Activated CD8-positive, alpha-beta T cell treated with anti-CD3 and anti-CD28 coated beads for 36 hours (primary cell): ENCODE measurements around the gene RAI1. TPM values are rescaled to one million over a fixed set of nuclear protein-coding genes. Genes with fewer than 3 reads are reported as not detected.

Source experiments
- ATAC-seq: fragments of 200-7000 bp; cut with Tn5 transposase; one replicate; pipeline ENCODE4 v1.10.0; 2021; ENCODE audit warnings: mild to moderate bottlenecking, moderate library complexity
- CTCF ChIA-PET: fragments of 350-600 bp; sonication (Branson Sonifier 250); formaldehyde crosslinking; loops from one replicate; lab custom pipeline; 2021; ENCODE audit warnings: antibody characterized with exemption; lab: Charles Lee
- POLR2A ChIA-PET: fragments of 350-600 bp; sonication (Branson Sonifier 250); formaldehyde crosslinking; loops from one replicate; lab custom pipeline; 2021; ENCODE audit warnings: antibody characterized with exemption; lab: Charles Lee
- DNase-seq: peaks from one replicate; pipeline ENCODE4 v3.0.0-alpha.2; 2020
- H3K27ac Mint-ChIP-seq: one replicate; pipeline ENCODE4 v1.8.0; 2021; ENCODE audit warnings: mild to moderate bottlenecking, mixed read lengths
- H3K27me3 Mint-ChIP-seq: one replicate; pipeline ENCODE4 v1.8.0; 2021; ENCODE audit warnings: mixed read lengths
- H3K36me3 Mint-ChIP-seq: one replicate; pipeline ENCODE4 v1.8.0; 2021; ENCODE audit warnings: low read depth, mixed read lengths
- H3K4me1 Mint-ChIP-seq: one replicate; pipeline ENCODE4 v1.8.0; 2021; ENCODE audit warnings: low read depth, mixed read lengths
- H3K4me3 Mint-ChIP-seq: one replicate; pipeline ENCODE4 v1.8.0; 2021; ENCODE audit warnings: mild to moderate bottlenecking, moderate library complexity, mixed read lengths
- H3K9me3 Mint-ChIP-seq: one replicate; pipeline ENCODE4 v1.8.0; 2021; ENCODE audit warnings: mixed read lengths
- CTCF ChIP-seq: fragments of 200-600 bp; IDR thresholded peaks from one replicate; pipeline ENCODE4 v1.8.0; 2022; ENCODE audit warnings: antibody characterized with exemption, mild to moderate bottlenecking
- intact Hi-C: fragments of 100-400 bp; cut with micrococcal nuclease; formaldehyde crosslinking; loops from one replicate; pipeline ENCODE4 v1.10.0; 2022
- total RNA-seq, 2 experiments: library from RNA; stranded (reverse); gene quantifications; one replicate each; pipeline ENCODE4 v1.2.3, GENCODE V29; 2021

The RAI1 gene
- total RNA-seq, 2 experiments from 2014 or later: 18.1 to 20.3 TPM

- no peak for TF ChIP-seq CTCF
- Mint-ChIP-seq H3K9me3 (no peaks in the 10 kb centered on the region), H3K36me3 (peaks cover 3% of the 10 kb centered on the region), H3K27me3 (peaks cover 8% of the 10 kb centered on the region), H3K4me3 (peak overlapping the region; percentile 76), H3K4me1 (peaks cover 40% of the 10 kb centered on the region), H3K27ac (no peak overlapping the region)
- no peak for ATAC-seq
- CTCF ChIA-PET: no interaction called here
- intact Hi-C loops: no loop called here
- POLR2A ChIA-PET: interaction anchor here (1.4 kb wide), 1 partner anchor 28 kb away, joined by 3 read pairs; no protein-coding TSS in a partner anchor
- DNase-seq: no peak
Observed at GRCh38 chr17:17722906-17723353, 41.7 kb downstream of the RAI1 start.

GRCh38 chr17:17723354-17724261 lies 42.4 kb downstream of the RAI1 start:
- no peak overlapping the region for H3K27ac Mint-ChIP-seq
- ATAC-seq: peak; percentile 69
- H3K4me1 Mint-ChIP-seq: peaks cover 35% of the 10 kb centered on the region
- intact Hi-C loops: no loop called here
- peaks cover 3% of the 10 kb centered on the region for H3K36me3 Mint-ChIP-seq
- peak overlapping the region; percentile 76 for H3K4me3 Mint-ChIP-seq
- TF ChIP-seq CTCF: no peak
- ChIA-PET POLR2A (interaction anchor here (1.1 to 1.4 kb wide), 3 partner anchors 15 to 41 kb away, joined by 3 to 5 read pairs (median 3); no protein-coding TSS in a partner anchor), CTCF (interaction anchor here (1.2 to 1.3 kb wide), 2 partner anchors 41 to 195 kb away, joined by 3 read pairs; no protein-coding TSS in a partner anchor)
- peak; percentile 68 for DNase-seq
- H3K27me3 Mint-ChIP-seq: peaks cover 8% of the 10 kb centered on the region
- no peaks in the 10 kb centered on the region for H3K9me3 Mint-ChIP-seq

GRCh38 chr17:17724307-17725010 lies 43.2 kb downstream of the RAI1 start:
- ATAC-seq: peak; percentile 46
- peak overlapping the region; percentile 76 for H3K4me3 Mint-ChIP-seq
- ChIA-PET CTCF (interaction anchor here (1.2 to 1.3 kb wide), 2 partner anchors 42 to 194 kb away, joined by 3 read pairs; no protein-coding TSS in a partner anchor), POLR2A (interaction anchor here (1.1 to 1.2 kb wide), 2 partner anchors 16 to 42 kb away, joined by 3 to 5 read pairs; no protein-coding TSS in a partner anchor)
- H3K27me3 Mint-ChIP-seq: peaks cover 8% of the 10 kb centered on the region
- H3K4me1 Mint-ChIP-seq: peaks cover 35% of the 10 kb centered on the region
- TF ChIP-seq CTCF: no peak
- intact Hi-C loops: no loop called here
- DNase-seq: peak; percentile 52
- H3K36me3 Mint-ChIP-seq: peaks cover 3% of the 10 kb centered on the region
- no peaks in the 10 kb centered on the region for H3K9me3 Mint-ChIP-seq
- no peak overlapping the region for H3K27ac Mint-ChIP-seq

- H3K4me1 Mint-ChIP-seq: peaks cover 38% of the 10 kb centered on the region
- H3K9me3 Mint-ChIP-seq: no peaks in the 10 kb centered on the region
- ChIA-PET POLR2A (interaction anchor here (1.2 kb wide), 1 partner anchor 43 kb away, joined by 5 read pairs; no protein-coding TSS in a partner anchor), CTCF (interaction anchor here (1.3 kb wide), 1 partner anchor 194 kb away, joined by 3 read pairs; no protein-coding TSS in a partner anchor)
- peaks cover 3% of the 10 kb centered on the region for H3K36me3 Mint-ChIP-seq
- no peak for DNase-seq
- no peak for ATAC-seq
- peak overlapping the region; percentile 27 for H3K4me3 Mint-ChIP-seq
- H3K27me3 Mint-ChIP-seq: peaks cover 8% of the 10 kb centered on the region
- H3K27ac Mint-ChIP-seq: no peak overlapping the region
- no peak for TF ChIP-seq CTCF
- intact Hi-C loops: no loop called here
Observed at GRCh38 chr17:17725011-17725751, 43.9 kb downstream of the RAI1 start.
